Measurements from ENCODE around the gene LINC00632. TPM values are rescaled to one million over a fixed set of nuclear protein-coding genes. Genes with fewer than 3 reads are reported as not detected.

The LINC00632 gene
- total RNA-seq, 1 donor from 2014 or later: 0.07 TPM

DNA sequence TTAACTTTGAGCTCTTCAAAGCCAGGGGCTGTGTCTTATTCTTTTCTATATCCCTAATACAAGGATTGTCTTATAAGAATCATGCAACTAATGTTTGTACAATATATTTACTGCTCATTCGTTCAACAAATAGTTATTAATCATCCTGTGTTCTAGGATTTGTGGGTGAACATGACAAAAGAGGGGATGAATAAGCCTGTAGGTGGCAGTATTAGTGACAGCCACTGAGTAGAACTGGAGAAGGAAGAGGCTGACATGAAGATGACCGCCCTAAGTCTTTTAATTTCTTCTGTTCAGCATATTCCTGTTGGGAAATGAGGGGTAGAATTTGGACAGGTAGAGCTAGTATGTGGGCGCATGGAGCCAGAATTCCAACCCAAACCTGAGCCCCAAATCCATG, 11.9 kb upstream of the LINC00632 start:
- Mint-ChIP-seq H3K4me3 (no peak overlapping the region), H3K27me3 (no peaks in the 10 kb centered on the region), H3K9me3 (no peaks in the 10 kb centered on the region), H3K4me1 (no peaks in the 10 kb centered on the region), H3K27ac (no peak overlapping the region), H3K36me3 (ENCODE audit: low read depth) (no peaks in the 10 kb centered on the region)
- ATAC-seq (ENCODE audit: low read depth) (no peak), DNase-seq (no peak)
- POLR2A ChIA-PET: no interaction called here
- intact Hi-C loops (cut with micrococcal nuclease): no loop called here
- TF ChIP-seq, protein P1, sequence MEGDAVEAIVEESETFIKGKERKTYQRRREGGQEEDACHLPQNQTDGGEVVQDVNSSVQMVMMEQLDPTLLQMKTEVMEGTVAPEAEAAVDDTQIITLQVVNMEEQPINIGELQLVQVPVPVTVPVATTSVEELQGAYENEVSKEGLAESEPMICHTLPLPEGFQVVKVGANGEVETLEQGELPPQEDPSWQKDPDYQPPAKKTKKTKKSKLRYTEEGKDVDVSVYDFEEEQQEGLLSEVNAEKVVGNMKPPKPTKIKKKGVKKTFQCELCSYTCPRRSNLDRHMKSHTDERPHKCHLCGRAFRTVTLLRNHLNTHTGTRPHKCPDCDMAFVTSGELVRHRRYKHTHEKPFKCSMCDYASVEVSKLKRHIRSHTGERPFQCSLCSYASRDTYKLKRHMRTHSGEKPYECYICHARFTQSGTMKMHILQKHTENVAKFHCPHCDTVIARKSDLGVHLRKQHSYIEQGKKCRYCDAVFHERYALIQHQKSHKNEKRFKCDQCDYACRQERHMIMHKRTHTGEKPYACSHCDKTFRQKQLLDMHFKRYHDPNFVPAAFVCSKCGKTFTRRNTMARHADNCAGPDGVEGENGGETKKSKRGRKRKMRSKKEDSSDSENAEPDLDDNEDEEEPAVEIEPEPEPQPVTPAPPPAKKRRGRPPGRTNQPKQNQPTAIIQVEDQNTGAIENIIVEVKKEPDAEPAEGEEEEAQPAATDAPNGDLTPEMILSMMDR (IDR thresholded peaks at IDR 0.05): no peak
- CTCF ChIA-PET: no interaction called here

DNA sequence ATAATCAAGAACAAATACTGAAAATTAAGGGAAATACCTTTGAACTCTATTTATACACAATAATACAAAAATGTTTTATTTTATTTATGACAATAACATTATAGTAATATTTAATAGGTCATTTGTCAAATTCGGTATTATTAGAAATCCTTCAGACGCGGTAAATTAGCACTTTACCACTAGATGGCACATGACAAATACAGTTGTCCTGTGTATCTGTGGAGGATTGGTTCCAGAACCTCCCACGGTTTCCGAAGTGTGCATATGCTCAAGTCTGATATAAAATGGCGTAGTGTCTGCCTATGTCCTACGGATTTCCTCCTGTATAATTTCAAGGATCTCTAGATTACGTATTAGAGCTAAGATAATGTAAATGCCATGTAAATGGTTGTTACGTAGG, 8.1 kb upstream of the LINC00632 start:
- intact Hi-C loops (cut with micrococcal nuclease): no loop called here
- ChIA-PET CTCF (no interaction called here), POLR2A (no interaction called here)
- no peaks in the 10 kb centered on the region for H3K27me3 Mint-ChIP-seq
- H3K4me1 Mint-ChIP-seq: no peaks in the 10 kb centered on the region
- no peak overlapping the region for H3K27ac Mint-ChIP-seq
- H3K9me3 Mint-ChIP-seq: no peaks in the 10 kb centered on the region
- no peak overlapping the region for H3K4me3 Mint-ChIP-seq
- TF ChIP-seq, protein P1 (IDR thresholded peaks at IDR 0.05): no peak
- ATAC-seq (ENCODE audit: low read depth): no peak
- DNase-seq: no peak
- H3K36me3 Mint-ChIP-seq (ENCODE audit: low read depth): no peaks in the 10 kb centered on the region

DNA sequence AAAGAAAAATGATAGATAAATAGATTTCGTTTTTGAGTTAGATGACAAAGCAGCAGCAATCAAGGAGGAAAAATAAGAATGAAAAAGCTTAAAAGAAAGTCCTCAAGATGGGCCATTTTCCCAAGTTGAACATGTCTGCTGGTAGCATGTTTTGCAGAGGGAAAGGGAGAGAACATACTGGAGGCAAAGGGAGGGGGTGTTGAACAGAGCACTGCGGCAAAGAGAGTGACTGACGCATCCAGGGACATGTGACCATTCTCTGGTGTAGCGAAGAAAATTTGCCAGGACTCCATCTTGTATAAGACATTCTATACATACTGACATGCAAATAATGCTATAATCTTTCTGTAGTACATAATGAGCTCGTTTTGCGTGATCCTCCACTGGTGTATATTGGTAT, 1.2 kb downstream of the LINC00632 start:
- no peak for ATAC-seq (ENCODE audit: low read depth)

DNA sequence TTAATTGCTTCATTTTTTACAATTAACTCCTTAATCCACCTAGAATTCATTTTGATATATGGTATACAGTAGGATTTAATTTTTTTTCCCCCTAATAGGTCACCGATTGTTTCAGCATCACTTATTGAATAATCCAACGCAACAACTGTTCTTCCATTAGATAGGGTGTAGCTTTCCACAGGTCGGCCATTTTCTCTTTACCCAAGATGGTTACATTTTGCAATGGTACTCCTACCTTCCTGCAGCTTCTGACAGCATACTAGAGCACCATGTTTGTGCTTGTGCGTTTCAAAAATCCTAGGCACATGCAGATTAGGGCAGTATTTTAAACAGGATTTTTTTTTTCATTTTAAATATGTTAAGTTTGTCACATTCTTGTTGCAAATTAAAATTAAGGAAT, 2.3 kb downstream of the LINC00632 start:
- H3K36me3 Mint-ChIP-seq (ENCODE audit: low read depth): no peaks in the 10 kb centered on the region
- H3K9me3 Mint-ChIP-seq: no peaks in the 10 kb centered on the region
- DNase-seq: no peak
- ChIA-PET CTCF (no interaction called here), POLR2A (no interaction called here)
- no peak for ATAC-seq (ENCODE audit: low read depth)
- TF ChIP-seq, protein P1 (IDR thresholded peaks at IDR 0.05): no peak
- peaks cover 2% of the 10 kb centered on the region for H3K27me3 Mint-ChIP-seq
- H3K27ac Mint-ChIP-seq: no peak overlapping the region
- intact Hi-C loops (cut with micrococcal nuclease): no loop called here
- H3K4me1 Mint-ChIP-seq: no peaks in the 10 kb centered on the region
- H3K4me3 Mint-ChIP-seq: no peak overlapping the region

More for the DNA sequence above, 1.2 kb downstream of the LINC00632 start:
- POLR2A ChIA-PET: no interaction called here
- Mint-ChIP-seq H3K4me3 (no peak overlapping the region), H3K27ac (no peak overlapping the region), H3K4me1 (no peaks in the 10 kb centered on the region), H3K36me3 (ENCODE audit: low read depth) (no peaks in the 10 kb centered on the region), H3K27me3 (peaks cover 2% of the 10 kb centered on the region), H3K9me3 (no peaks in the 10 kb centered on the region)
- no peak for DNase-seq
- CTCF ChIA-PET: no interaction called here
- TF ChIP-seq, protein P1 (IDR thresholded peaks at IDR 0.05): no peak
- intact Hi-C loops (cut with micrococcal nuclease): no loop called here

DNA sequence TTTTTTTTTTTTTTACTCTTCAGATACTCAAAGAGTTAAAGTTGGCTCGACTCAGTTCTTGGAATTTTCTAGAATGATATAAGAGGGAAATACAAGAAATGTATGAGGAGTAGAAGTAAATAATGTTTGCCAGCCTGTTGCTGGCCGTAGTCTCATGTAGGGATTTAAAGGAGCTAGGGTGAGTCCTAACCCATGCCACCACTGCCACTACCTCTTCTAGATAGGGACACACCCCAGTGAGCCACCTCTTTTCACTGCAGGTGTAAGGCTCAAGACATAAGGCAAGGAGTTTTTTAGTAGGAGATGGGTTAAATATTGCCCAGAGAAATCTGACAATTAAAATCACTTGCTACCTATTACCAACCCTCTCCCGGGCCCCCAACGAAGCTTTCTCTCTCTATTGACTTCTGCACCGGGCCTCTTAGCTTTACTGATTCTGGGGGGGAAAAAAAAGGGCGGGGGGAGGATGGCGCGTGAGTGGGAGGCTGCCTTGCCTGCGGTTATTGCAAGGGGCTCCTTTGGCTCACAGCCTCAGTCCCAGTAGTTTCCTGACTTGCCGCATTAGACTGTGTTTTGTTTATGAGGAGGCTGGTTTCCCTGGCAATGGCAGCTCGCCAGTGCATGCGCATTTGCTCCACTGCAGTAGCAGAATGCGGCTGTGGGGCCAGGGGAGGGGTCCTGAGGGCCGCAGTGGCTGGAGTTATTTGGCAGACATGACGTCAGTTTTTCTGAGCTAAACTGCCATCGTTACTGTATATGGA, 3.0 kb downstream of the LINC00632 start:
- H3K36me3 Mint-ChIP-seq (ENCODE audit: low read depth): no peaks in the 10 kb centered on the region
- H3K27ac Mint-ChIP-seq: no peak overlapping the region
- no peaks in the 10 kb centered on the region for H3K9me3 Mint-ChIP-seq
- ATAC-seq (ENCODE audit: low read depth) (no peak), DNase-seq (no peak)
- H3K27me3 Mint-ChIP-seq: peaks cover 2% of the 10 kb centered on the region
- POLR2A ChIA-PET: no interaction called here
- intact Hi-C loops (cut with micrococcal nuclease): no loop called here
- no peak overlapping the region for H3K4me3 Mint-ChIP-seq
- TF ChIP-seq, protein P1 (IDR thresholded peaks at IDR 0.05): no peak
- H3K4me1 Mint-ChIP-seq: no peaks in the 10 kb centered on the region
- CTCF ChIA-PET: no interaction called here
